Stimulated activated CD8-positive, alpha-beta memory T cell treated with anti-CD3 and anti-CD28 coated beads, Interleukin-15, amount 100 ng/mL, for 1 hour (primary cell): ENCODE data around the gene ANAPC15.

Source experiments
- DNase-seq: peaks from one replicate; pipeline ENCODE4 v3.0.0-alpha.2; 2020; ENCODE audit warnings: low read depth

ANAPC15 gene

GRCh38 chr11:72085621-72086351 is 26.7 kb downstream of the ANAPC15 start:
- no peak for DNase-seq

GRCh38 chr11:72084965-72085364 is 27.5 kb downstream of the ANAPC15 start:
- DNase-seq: no peak

- DNase-seq: no peak
These were observed 28.4 kb downstream of the ANAPC15 start for GRCh38 chr11:72084076-72084475.

GRCh38 chr11:72083414-72083813 is 29.1 kb downstream of the ANAPC15 start:
- DNase-seq: no peak

GRCh38 chr11:72081821-72082453 is 30.6 kb downstream of the ANAPC15 start:
- no peak for DNase-seq

- DNase-seq: no peak
These were observed 31.3 kb downstream of the ANAPC15 start for GRCh38 chr11:72081184-72081644.

GRCh38 chr11:72080326-72081183 is 31.9 kb downstream of the ANAPC15 start, which contains the start of the genes LRRC51 and NUMA1:
Gene LRRC51, plus strand, starts transcription at chr11:72080850. Its CDS starts 8,234 bp downstream, at chr11:72089084.
Gene NUMA1, minus strand, starts transcription at chr11:72080542. Its CDS starts 44,599 bp downstream, at chr11:72035943.
- peak; percentile 98 for DNase-seq

- no peak for DNase-seq
These were observed 32.6 kb downstream of the ANAPC15 start for GRCh38 chr11:72079819-72080325.

- no peak for DNase-seq
These were observed 34.0 kb downstream of the ANAPC15 start for GRCh38 chr11:72078477-72078876.

GRCh38 chr11:72075756-72076155 is 36.7 kb downstream of the ANAPC15 start:
- DNase-seq: no peak

- no peak for DNase-seq
These were observed 37.4 kb downstream of the ANAPC15 start for GRCh38 chr11:72075109-72075508.

GRCh38 chr11:72072348-72072747 is 40.1 kb downstream of the ANAPC15 start:
- no peak for DNase-seq

GRCh38 chr11:72070491-72070890 is 42.0 kb downstream of the ANAPC15 start:
- DNase-seq: no peak

GRCh38 chr11:72069787-72070251 is 42.7 kb downstream of the ANAPC15 start:
- no peak for DNase-seq

- DNase-seq: no peak
These were observed 43.3 kb downstream of the ANAPC15 start for GRCh38 chr11:72069200-72069599.

GRCh38 chr11:72067676-72068075 is 44.8 kb downstream of the ANAPC15 start:
- no peak for DNase-seq

GRCh38 chr11:72067266-72067665 is 45.2 kb downstream of the ANAPC15 start:
- DNase-seq: no peak

- DNase-seq: no peak
These were observed 45.6 kb downstream of the ANAPC15 start for GRCh38 chr11:72066855-72067254.

- DNase-seq: no peak
These were observed 50.6 kb downstream of the ANAPC15 start for GRCh38 chr11:72061739-72062396.
